ENCODE data around the gene TRIM2. TPM values are rescaled to one million over a fixed set of nuclear protein-coding genes. Genes with fewer than 3 reads are reported as not detected.

Gene TRIM2
- total RNA-seq, 2 donors from 2014 or later = 54.5 to 70.4 TPM

GRCh38 chr4:153345012-153345981, 141.1 kb downstream of the TRIM2 start:
- intact Hi-C loops (cut with DNase I) = loop anchor here (2.0 to 10.0 kb wide), 4 partner anchors 90 to 970 kb away; partner anchors contain the start of gene TMEM131L

GRCh38 chr4:153346031-153346430, 141.8 kb downstream of the TRIM2 start:
- no peak for DNase-seq (ENCODE audit: low spot score)
- Histone ChIP-seq H3K36me3 (no peaks in the 10 kb centered on the region), H3K9me3 (no peaks in the 10 kb centered on the region), H3K4me3 (no peak overlapping the region), H3K27me3 (replicated peaks; ENCODE audit: insufficient read depth) (no peaks in the 10 kb centered on the region), H3K4me1 (replicated peaks) (no peaks in the 10 kb centered on the region), H3K27ac (no peak overlapping the region)
- WGBS = 37% methylated on average over 2 of the region's 2 CpGs
- intact Hi-C loops (cut with DNase I) = loop anchor here (5.0 to 10.0 kb wide), 3 partner anchors 89 to 969 kb away; partner anchors contain the start of gene TMEM131L
- TF ChIP-seq POLR2AphosphoS5 (IDR thresholded peaks at IDR 0.05) = no peak
- no peak for TF ChIP-seq POLR2A (IDR thresholded peaks at IDR 0.05)
- no peak for TF ChIP-seq CTCF (IDR thresholded peaks at IDR 0.05)

More at GRCh38 chr4:153345012-153345981, 141.1 kb downstream of the TRIM2 start:
- H3K27me3 ChIP-seq (replicated peaks; ENCODE audit: insufficient read depth) = no peaks in the 10 kb centered on the region
- no peaks in the 10 kb centered on the region for H3K36me3 ChIP-seq
- H3K27ac ChIP-seq = peak overlapping the region in 1 of 2 donors; percentile 55
- DNase-seq (ENCODE audit: low spot score) = peak; percentile 10
- H3K4me1 ChIP-seq (replicated peaks) = no peaks in the 10 kb centered on the region
- no peaks in the 10 kb centered on the region for H3K9me3 ChIP-seq
- WGBS = under 1% methylated on average over 44 of the region's 44 CpGs
- TF ChIP-seq POLR2AphosphoS5 (IDR thresholded peaks at IDR 0.05) (no peak), CTCF (IDR thresholded peaks at IDR 0.05) (peak in 1 of 4 experiments; percentile 8)
- peak overlapping the region; percentile 68 to 73 for H3K4me3 ChIP-seq

- WGBS = 87% methylated on average over 5 of the region's 5 CpGs
- intact Hi-C loops (cut with DNase I) = loop anchor here (5.0 to 10.0 kb wide), 3 partner anchors 88 to 968 kb away; partner anchors contain the start of gene TMEM131L
- no peak for DNase-seq (ENCODE audit: low spot score)
- H3K36me3 ChIP-seq = no peaks in the 10 kb centered on the region
- no peaks in the 10 kb centered on the region for H3K9me3 ChIP-seq
- H3K27ac ChIP-seq = no peak overlapping the region
- TF ChIP-seq POLR2AphosphoS5 (IDR thresholded peaks at IDR 0.05) (no peak), POLR2A (IDR thresholded peaks at IDR 0.05) (no peak), CTCF (IDR thresholded peaks at IDR 0.05) (no peak)
- no peaks in the 10 kb centered on the region for H3K27me3 ChIP-seq (replicated peaks; ENCODE audit: insufficient read depth)
- no peak overlapping the region for H3K4me3 ChIP-seq
- H3K4me1 ChIP-seq (replicated peaks) = no peaks in the 10 kb centered on the region
Observed at GRCh38 chr4:153346563-153346962, 142.3 kb downstream of the TRIM2 start.

GRCh38 chr4:153347117-153347516, 142.9 kb downstream of the TRIM2 start:
- no peak for DNase-seq (ENCODE audit: low spot score)
- no peaks in the 10 kb centered on the region for H3K4me1 ChIP-seq (replicated peaks)
- no peaks in the 10 kb centered on the region for H3K36me3 ChIP-seq
- TF ChIP-seq POLR2AphosphoS5 (IDR thresholded peaks at IDR 0.05) (no peak), POLR2A (IDR thresholded peaks at IDR 0.05) (no peak), CTCF (IDR thresholded peaks at IDR 0.05) (no peak)
- no peaks in the 10 kb centered on the region for H3K27me3 ChIP-seq (replicated peaks; ENCODE audit: insufficient read depth)
- H3K9me3 ChIP-seq = no peaks in the 10 kb centered on the region
- H3K27ac ChIP-seq = no peak overlapping the region
- intact Hi-C loops (cut with DNase I) = loop anchor here (5.0 to 10.0 kb wide), 3 partner anchors 88 to 968 kb away; partner anchors contain the start of gene TMEM131L
- H3K4me3 ChIP-seq = no peak overlapping the region

Measured in prostate gland (tissue), 2 donors.